ENCODE data around the gene MOCS3. TPM values are rescaled to one million over a fixed set of nuclear protein-coding genes. Genes with fewer than 3 reads are reported as not detected.
A peak's percentile ranks its signal among the peaks of the same experiment; 100 is the strongest.

Gene MOCS3
- total and polyA plus RNA-seq, 2 of the 4 experiments (the other 2 are of a cell fraction) = 3.3 to 9.9 TPM

- TF ChIP-seq CTCF (conservative IDR thresholded peaks at IDR 0.05; ENCODE audit: low read depth, low read length) (no peak), RAD21 (IDR thresholded peaks at IDR 0.05; ENCODE audit: low read length) (no peak)
These were observed 32.5 kb downstream of the MOCS3 start (continued) for GRCh38 chr20:50991076-50991475.

GRCh38 chr20:50992336-50992732, 33.7 kb downstream of the MOCS3 start:
- no peak for ATAC-seq (ENCODE audit: low read depth)
- dilution Hi-C loops (cut with HindIII; ENCODE audit: low sequenced_read_pairs, unreplicated experiment) = no loop called here
- H2AFZ ChIP-seq (replicated peaks; ENCODE audit: low read length, poor library complexity) = peak overlapping the region; percentile 1
- H3K9me3 ChIP-seq (ENCODE audit: control insufficient read depth, insufficient read depth, low read length) = no peaks in the 10 kb centered on the region
- no peak overlapping the region for H3K23ac ChIP-seq (ENCODE audit: low read depth, low read length)
- POLR2A ChIA-PET (ENCODE audit: unreplicated experiment) = no interaction called here
- H2AK5ac ChIP-seq (ENCODE audit: low read depth, low read length) = no peak overlapping the region
- no peak overlapping the region for H3K18ac ChIP-seq (ENCODE audit: low read depth, low read length)
- DNase-seq = no peak
- H3K56ac ChIP-seq (ENCODE audit: extremely low read depth, insufficient read depth, low read length) = no peak overlapping the region
- no peak overlapping the region for H3K4me2 ChIP-seq (ENCODE audit: low read depth, low read length)
- no peak overlapping the region for H4K5ac ChIP-seq (ENCODE audit: low read depth, low read length)
- peaks cover 19% of the 10 kb centered on the region for H3K9me1 ChIP-seq (ENCODE audit: insufficient read depth, low read length)
- peak overlapping the region in 1 of 2 experiments; percentile 32; a peak in 1 of 4 replicates for H4K8ac ChIP-seq (ENCODE audit: low read depth in 2 of 2, low read length in 2 of 2)
- peak overlapping the region; percentile 17; the same call in 1 of the 2 replicates for H2BK20ac ChIP-seq (ENCODE audit: low read depth, low read length)
- no peaks in the 10 kb centered on the region for H3K79me1 ChIP-seq (ENCODE audit: low read depth in 1 of 2, low read length in 2 of 2)
- no peak overlapping the region for H4K91ac ChIP-seq (ENCODE audit: insufficient read depth, low read depth, low read length)
- no peak overlapping the region for H3K9ac ChIP-seq (ENCODE audit: low read depth, low read length)
- no CpG with 5 or more reads among the region's 4 CpGs for WGBS, 2 experiments (ENCODE audit: extremely low coverage in 2 of 2, insufficient read length in 1 of 2)
- peak overlapping the region; percentile 19; the same call in 1 of the 2 replicates for H3K14ac ChIP-seq (replicated peaks; ENCODE audit: low read depth, low read length)
- in situ Hi-C loops (cut with MboI; ENCODE audit: low sequenced_read_pairs) = loop anchor here (25.0 kb wide), 2 partner anchors 770 to 1095 kb away; partner anchors contain the start of gene ATP9A
- H4K20me1 ChIP-seq (ENCODE audit: insufficient read depth, low read length) = no peaks in the 10 kb centered on the region
- intact Hi-C loops (cut with micrococcal nuclease) = no loop called here
- TF ChIP-seq CHD1 (IDR thresholded peaks at IDR 0.05; ENCODE audit: low read depth, low read length) = no peak
- TF ChIP-seq CEBPB (IDR thresholded peaks at IDR 0.05; ENCODE audit: low read depth, low read length) = no peak
- no peak for TF ChIP-seq RFX5 (IDR thresholded peaks at IDR 0.05; ENCODE audit: low read depth, low read length)
- TF ChIP-seq ELK1 (IDR thresholded peaks at IDR 0.05; ENCODE audit: borderline replicate concordance, low read depth, low read length) = no peak
- TF ChIP-seq NFE2L2 (IDR thresholded peaks at IDR 0.05; ENCODE audit: low read depth, low read length) = no peak
- no peak for TF ChIP-seq SMC3 (IDR thresholded peaks at IDR 0.05; ENCODE audit: low read depth, low read length)
- TF ChIP-seq MAFK (IDR thresholded peaks at IDR 0.05; ENCODE audit: low read depth, low read length) = no peak
- 0 out of 2 replicates have a peak overlapping the region, but pooled peaks have one; percentile 13 for H3K4ac ChIP-seq (ENCODE audit: low read depth, low read length)
- no peak overlapping the region for H2BK120ac ChIP-seq (ENCODE audit: low read depth, low read length)
- H3K4me3 ChIP-seq (ENCODE audit: insufficient read depth, low read depth, low read length) = no peak overlapping the region
- BruUV-seq (replicated peaks) = no TSS peak
- no peak overlapping the region for H3K27ac ChIP-seq (ENCODE audit: insufficient read depth, low read length)
- CTCF ChIA-PET = interaction anchor here (0.7 to 2.3 kb wide), 4 partner anchors 10 to 603 kb away, joined by 3 to 7 read pairs (median 5); no protein-coding TSS in a partner anchor
- no peak overlapping the region for H2BK15ac ChIP-seq (ENCODE audit: low read depth, low read length)
- H3K4me1 ChIP-seq (ENCODE audit: control insufficient read depth, insufficient read depth, low read length) = peaks cover 6% of the 10 kb centered on the region
- H3K27me3 ChIP-seq (ENCODE audit: control insufficient read depth, insufficient read depth, low read length) = no peaks in the 10 kb centered on the region
- no peaks in the 10 kb centered on the region for H3K36me3 ChIP-seq (ENCODE audit: control insufficient read depth, insufficient read depth, low read length)
- no peak overlapping the region for H2AK9ac ChIP-seq (replicated peaks; ENCODE audit: low read depth, low read length, poor library complexity)
- H2BK5ac ChIP-seq (ENCODE audit: low read depth, low read length, poor library complexity, severe bottlenecking) = no peak overlapping the region
